22Rv1 (cell line): ENCODE results near the gene MRPL53.

Experiments used
- ZFX ChIP-seq: fragments of 450-650 bp; IDR thresholded peaks from 2 replicates; pipeline ENCODE4 v1.6.1; 2017; ENCODE audit warnings: antibody characterized with exemption, borderline replicate concordance
- TF ChIP-seq, protein P1 (sequence below): fragments of 450-650 bp; IDR thresholded peaks from 2 replicates; pipeline ENCODE4 v1.5.1; 2017; ENCODE audit warnings: mild to moderate bottlenecking

GRCh38 chr2:74438248-74438647 lies 34.2 kb downstream of the MRPL53 start:
- TF ChIP-seq, protein P1, sequence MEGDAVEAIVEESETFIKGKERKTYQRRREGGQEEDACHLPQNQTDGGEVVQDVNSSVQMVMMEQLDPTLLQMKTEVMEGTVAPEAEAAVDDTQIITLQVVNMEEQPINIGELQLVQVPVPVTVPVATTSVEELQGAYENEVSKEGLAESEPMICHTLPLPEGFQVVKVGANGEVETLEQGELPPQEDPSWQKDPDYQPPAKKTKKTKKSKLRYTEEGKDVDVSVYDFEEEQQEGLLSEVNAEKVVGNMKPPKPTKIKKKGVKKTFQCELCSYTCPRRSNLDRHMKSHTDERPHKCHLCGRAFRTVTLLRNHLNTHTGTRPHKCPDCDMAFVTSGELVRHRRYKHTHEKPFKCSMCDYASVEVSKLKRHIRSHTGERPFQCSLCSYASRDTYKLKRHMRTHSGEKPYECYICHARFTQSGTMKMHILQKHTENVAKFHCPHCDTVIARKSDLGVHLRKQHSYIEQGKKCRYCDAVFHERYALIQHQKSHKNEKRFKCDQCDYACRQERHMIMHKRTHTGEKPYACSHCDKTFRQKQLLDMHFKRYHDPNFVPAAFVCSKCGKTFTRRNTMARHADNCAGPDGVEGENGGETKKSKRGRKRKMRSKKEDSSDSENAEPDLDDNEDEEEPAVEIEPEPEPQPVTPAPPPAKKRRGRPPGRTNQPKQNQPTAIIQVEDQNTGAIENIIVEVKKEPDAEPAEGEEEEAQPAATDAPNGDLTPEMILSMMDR = no peak
- TF ChIP-seq ZFX = no peak
